NCI-H1930 (cell line): ENCODE results near the gene COX19.
"Not testable (repeated sequence)": the region's sequence is repeated elsewhere in the genome, so short reads cannot be mapped to it uniquely, and the experiment has no call there.

ENCODE experiments used
- DNase-seq, 2 experiments: peaks; one replicate each; lab custom pipeline; 2025; lab: John Stamatoyannopoulos, UW

Gene COX19

GRCh38 chr7:1010226-1010625, 34.9 kb upstream of the COX19 start:
- DNase-seq = no peak

DNA sequence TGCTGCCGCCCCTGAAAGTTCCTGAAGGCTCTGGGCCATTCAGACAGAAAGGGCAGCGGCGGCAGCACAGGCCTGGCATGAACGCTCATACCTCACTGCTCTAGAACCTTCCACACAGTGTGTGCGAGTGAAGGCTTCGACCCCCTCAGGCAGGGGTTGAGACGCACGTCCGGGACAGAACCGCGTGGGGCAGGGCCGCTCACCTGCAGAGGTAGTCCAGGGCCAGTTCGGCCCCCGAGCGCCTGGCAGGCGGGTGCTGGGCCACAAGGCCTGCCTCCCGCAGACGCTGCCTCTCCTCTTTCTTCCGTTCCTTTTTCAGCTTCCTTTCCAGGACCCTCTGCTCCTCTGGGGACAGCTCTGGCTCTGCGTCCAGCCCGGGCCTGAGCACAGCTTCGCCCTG, 34.4 kb upstream of the COX19 start:
- no peak for DNase-seq

DNA sequence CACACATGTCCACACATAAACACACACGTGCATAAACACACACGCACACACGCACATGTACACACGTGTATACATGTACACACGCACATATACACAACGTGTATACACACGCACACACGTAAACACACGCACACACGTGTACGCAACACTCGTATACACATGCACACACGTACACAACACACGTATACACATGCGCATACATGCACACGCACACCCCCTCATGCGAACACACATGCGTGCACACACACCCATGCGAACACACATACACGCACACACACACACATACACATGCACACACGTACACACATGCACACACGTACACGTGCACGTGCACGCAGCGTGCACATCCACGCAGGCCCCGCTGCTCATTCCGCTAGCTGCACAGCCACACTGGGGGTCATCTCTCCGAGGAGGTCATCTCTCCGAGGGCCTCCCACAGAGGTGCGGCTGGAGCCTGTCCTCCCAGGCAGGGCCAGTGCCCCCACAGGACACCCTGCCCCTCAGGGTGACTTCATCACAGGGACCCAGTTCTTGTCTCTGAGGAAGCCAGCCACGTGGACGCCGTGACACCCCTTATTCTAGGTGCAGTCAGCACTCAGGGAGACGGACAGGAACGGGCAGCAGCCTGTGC, 33.5 kb upstream of the COX19 start:
- DNase-seq = no peak

- DNase-seq = no peak
Observed at GRCh38 chr7:1007901-1008300, 32.6 kb upstream of the COX19 start.

DNA sequence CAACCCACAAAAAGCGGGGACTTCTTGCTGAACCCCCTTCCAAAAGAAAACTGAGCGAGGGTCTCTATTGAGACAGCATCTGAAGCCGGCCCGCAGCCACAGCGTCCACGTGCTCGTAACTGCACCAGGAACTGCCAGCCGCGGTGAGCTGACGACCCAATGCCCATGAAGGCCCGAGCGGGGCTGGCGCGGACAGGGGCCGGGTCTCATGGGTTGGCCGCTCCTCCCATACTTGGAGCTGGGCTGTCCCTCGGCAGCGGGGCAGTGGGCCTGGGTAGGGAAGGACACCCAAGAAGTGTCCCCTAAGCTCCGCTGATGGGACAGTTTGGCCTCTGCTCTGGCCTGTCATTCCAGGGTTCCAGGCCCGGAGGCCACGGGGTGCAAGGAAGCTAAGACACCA, 30.0 kb upstream of the COX19 start:
- DNase-seq = no peak

GRCh38 chr7:1004018-1004852, 28.9 kb upstream of the COX19 start:
- no peak for DNase-seq

DNA sequence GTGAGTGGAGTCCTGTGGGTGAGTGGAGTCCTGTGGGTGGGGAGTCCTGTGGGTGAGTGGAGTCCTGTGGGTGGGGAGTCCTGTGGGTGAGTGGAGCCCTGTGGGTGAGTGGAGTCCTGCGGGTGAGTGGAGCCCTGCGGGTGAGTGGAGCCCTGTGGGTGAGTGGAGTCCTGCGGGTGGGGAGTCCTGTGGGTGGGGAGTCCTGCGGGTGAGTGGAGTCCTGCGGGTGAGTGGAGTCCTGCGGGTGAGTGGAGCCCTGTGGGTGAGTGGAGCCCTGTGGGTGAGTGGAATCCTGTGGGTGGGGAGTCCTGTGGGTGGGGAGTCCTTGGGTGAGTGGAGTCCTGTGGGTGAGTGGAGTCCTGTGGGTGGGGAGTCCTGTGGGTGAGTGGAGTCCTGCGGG, 27.1 kb upstream of the COX19 start:
- not testable (repeated sequence) for DNase-seq

DNA sequence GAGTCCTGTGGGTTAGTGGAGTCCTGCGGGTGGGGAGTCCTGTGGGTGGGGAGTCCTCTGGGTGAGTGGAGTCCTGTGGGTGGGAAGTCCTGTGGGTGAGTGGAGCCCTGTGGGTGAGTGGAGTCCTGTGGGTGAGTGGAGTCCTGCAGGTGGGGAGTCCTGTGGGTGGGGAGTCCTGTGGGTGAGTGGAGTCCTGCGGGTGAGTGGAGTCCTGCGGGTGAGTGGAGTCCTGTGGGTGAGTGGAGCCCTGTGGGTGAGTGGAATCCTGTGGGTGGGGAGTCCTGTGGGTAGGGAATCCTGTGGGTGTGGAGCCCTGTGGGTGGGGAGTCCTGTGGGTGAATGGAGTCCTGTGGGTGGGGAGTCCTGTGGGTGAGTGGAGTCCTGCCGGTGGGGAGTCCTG, 26.7 kb upstream of the COX19 start:
- not testable (repeated sequence) for DNase-seq

DNA sequence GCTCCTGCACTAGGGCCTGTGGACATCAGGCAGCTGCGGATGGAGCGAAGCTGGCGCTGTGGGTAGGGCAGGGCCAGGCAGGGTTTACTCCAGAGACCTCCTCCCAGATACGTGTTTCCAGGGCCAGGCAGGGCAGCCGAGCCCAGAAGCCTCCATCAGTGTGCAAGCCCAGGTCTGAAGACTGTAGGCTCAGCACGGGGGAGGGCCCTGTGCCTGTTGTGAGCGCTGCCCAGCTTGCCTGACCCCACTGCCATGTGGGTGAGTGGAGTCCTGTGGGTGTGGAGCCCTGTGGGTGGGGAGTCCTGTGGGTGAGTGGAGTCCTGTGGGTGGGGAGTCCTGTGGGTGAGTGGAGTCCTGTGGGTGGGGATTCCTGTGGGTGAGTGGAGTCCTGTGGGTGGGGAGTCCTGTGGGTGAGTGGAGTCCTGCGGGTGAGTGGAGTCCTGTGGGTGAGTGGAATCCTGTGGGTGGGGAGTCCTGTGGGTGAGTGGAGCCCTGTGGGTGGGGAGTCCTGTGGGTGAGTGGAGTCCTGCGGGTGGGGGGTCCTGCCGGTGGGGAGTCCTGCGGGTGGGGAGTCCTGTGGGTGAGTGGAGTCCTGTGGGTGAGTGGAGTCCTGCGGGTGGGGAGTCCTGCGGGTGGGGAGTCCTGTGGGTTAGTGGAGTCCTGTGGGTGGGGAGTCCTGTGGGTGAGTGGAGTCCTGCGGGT, 25.9 kb upstream of the COX19 start:
- DNase-seq = not testable (repeated sequence)

DNA sequence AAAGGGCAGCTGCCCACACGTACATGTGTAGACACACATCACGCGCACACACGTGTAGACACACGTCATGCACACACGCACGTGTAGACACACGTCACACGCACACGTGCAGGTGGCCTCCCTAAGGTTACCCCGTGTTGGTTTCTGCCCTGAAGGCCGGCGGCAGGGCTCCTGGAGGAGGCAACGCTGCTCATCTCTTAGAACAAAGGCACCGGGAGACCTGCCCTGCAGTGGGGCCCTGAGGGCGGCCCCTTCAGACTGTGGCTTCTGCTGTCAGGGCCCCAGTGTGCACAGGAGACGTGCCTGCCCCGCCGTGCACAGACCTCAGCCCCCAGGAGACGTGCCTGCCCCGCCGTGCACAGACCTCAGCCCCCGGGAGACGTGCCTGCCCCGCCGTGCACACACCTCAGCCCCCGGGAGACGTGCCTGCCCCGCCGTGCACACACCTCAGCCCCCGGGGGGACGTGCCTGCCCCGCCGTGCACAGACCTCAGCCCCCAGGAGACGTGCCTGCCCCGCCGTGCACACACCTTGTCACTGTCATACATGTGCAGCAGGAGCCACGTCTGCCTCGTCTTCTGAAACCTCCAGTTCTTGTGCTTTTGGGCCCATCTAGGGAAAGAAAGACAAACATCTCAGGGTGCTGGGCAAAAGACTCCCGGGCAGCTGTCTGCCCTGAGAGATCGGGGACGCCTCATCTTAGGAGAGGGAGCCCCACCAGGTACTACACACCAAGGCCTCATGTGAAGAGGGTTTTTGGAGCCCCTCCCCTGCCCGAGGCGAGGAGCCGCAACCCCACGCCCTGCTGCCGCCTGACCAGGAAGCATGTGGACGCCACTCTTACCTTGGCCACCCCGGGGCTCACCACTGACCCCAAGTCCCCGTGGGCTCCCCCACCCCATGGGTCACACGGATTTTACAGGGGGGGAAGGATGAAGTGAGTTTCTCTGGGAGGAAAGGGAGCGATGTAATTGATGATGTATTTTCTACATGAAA, 24.9 kb upstream of the COX19 start:
- DNase-seq = no peak

DNA sequence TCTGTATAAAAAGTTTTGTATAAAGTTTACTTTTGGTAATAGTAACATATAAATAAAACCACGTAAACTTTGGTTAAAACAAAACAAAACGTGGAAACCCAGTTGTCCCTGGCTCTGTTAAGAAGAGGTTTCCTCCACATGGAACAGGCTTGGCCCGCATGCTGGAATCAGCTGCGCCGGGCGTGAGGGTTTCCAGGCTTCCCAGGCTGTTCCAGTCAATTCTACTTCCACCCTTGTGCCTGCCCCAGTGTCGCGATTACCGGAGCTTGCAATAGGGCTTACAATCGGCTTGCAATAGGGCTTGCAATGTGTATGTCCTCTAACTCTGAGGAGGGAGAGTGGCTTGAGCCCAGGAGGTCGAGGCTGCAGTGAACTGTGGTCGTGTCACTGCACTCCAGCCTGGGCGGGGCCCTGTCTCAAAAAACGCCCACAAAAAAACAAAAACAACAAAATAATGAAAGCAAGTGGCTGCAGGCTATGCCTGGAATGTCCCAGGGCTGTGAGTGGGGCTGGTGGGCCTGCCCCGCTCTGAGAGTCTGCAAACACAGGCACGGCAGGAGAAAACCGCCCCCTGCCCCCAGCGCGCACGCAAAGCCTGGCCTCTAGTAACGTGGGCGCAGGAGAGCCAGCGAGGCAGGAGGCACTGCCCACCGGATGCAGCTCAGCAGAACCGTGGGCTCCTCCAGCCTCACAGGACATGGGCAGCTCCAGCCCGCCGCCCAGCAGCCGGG, 24.0 kb upstream of the COX19 start:
- no peak for DNase-seq

- DNase-seq = no peak
Observed at GRCh38 chr7:997404-998395, 22.4 kb upstream of the COX19 start.

DNA sequence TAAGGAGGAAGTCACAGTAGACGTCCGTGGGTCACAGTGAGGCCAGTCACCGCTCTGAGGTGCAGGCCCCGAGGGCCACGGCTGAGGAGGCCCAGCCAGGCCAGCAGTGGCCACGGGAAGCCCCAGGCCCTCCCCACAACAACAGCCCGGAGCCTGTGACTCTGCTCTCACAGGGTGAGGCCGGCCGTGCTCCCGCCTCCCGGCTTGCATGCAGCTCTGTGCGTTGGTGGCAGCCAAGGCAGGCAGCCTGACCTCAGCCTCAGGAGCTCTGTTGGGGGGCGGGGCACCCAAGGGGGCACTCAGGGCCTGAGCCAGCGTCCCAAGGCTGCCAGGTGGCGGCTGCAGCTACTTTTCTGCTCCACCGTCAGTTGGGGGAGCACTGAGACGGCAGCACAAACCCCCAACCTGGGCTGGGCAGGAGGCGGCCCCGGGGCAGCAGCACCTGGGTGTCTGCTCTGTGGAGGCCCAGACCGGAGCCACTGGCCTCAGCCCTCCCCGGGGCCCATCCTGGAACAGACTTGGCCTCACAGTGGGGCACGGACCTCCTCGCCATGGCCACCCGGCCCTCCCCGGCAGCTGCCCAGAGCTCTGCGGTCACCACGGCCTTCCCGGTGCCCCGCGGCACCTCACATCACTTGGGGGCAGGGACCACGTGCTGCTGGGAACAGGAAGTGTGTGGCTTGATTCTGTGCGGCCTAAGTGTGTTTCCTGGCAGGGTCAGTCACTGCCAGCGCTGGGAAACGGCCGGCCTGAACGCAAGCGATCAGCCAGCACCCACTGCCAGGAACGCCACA, 20.9 kb upstream of the COX19 start:
- DNase-seq = no peak

DNA sequence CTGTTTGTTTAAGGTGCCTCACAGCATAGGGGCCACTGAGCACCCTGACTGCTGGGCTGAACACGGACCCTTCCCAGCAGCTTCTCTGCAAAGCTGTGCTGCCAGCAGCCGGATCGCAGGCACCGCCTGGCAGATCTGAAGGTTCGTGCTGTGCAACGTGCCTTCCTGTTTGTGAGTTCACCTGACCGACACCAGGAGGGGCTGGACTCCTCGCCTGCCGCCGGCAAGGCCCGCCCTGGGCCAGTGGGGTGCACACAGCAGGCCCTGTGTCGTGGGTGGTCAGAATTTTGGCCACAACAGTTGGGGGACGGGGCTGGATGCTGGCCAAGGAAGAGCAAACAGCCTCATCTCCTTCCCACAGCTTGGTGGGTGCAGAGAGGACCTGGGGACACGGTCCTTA, 20.2 kb upstream of the COX19 start:
- no peak for DNase-seq

DNA sequence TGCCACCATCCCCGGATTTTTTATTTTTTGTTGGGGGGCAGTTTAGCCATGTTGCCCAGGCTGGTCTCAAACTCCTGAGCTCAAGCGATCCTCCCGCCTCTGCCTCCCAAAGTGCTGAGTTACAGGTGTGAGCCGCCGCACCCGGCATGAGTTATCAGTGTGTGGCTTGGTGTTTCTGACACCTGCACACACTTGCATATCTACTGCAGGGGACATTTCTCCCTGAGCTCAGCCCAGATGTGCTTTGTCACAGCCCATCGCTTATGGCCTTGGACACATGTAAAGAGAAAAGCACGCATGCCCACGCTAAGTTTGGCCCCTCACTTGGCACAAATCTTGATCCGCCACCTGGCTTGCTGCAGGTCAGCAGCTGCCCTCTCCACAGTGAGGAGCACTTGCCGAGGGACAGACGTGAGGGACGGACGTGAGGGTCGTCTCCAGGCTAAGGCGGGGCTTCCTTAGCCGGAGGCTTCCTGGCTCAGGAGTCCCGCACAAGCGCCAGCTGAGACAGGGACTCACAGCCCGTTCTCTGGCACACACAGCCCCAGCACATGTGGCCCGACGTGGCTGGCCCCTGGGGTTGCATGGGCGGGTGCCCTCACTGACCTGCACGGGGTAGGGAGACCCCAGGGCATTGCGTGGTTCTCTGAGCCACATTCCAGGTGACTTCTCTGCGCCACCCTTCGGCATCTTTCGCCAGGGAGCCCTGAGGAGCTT, 19.4 kb upstream of the COX19 start:
- no peak for DNase-seq

DNA sequence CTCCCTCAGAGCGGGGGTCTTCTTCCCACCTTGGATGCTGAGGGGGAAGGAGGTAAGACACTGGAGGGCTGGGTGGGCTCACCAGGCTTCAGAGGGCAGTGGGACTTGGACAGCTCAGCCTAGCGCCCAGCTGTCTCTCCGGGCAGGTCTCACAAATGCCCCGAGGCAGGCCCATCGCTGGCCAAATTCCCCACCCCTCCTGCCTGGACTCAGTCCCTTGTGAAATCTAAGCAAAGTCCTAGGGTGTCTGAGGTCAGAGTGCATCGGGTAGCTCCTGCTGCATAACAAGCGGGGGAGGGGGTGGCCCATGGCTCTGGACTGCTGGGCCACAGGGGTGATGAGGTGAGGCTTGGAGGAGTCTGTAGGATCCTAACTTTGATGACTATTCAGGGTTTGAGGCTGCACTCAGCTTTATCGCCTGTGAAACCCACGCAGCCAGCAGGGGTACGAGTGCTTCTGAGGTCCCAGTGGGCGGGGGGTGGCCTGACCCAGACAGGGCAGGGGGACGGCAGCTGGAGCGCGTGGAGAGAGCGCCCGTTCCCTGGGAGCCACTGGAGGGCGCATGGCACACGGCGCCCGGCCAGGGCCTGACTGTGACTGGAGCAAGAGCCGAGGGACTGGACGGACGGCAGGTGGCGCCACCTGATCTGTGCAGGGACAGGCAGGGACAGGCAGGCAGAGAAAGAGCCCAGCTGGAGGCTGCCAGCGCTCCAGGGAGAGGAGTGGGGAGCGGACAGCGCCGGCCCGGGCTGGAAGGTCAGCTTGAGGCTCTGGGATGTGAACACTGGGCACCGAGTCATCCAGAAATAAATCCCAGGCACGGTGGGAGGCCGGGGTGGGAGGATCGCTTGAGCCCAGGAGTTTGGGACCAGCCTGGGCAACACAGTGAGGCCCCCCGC, 17.6 kb upstream of the COX19 start:
- DNase-seq = peak; percentile 79 to 85
